Nephron progenitor cell (in vitro differentiated cells): ENCODE results near the gene AOX1.
"Not testable (repeated sequence)": the region's sequence is repeated elsewhere in the genome, so short reads cannot be mapped to it uniquely, and the experiment has no call there.

Source experiments
- DNase-seq: peaks from one replicate; pipeline ENCODE4 v3.0.0; 2021
- H3K27ac Mint-ChIP-seq: 2 replicates; pipeline ENCODE4 v1.8.0; 2021; ENCODE audit warnings: mild to moderate bottlenecking, moderate library complexity, mixed read lengths
- H3K27me3 Mint-ChIP-seq: 2 replicates; pipeline ENCODE4 v1.8.0; 2021; ENCODE audit warnings: mild to moderate bottlenecking, low read depth, mixed read lengths; ENCODE audit not compliant: poor library complexity
- H3K36me3 Mint-ChIP-seq: 2 replicates; pipeline ENCODE4 v1.8.0; 2021; ENCODE audit warnings: low read depth, mixed read lengths
- H3K4me1 Mint-ChIP-seq: 2 replicates; pipeline ENCODE4 v1.8.0; 2021; ENCODE audit warnings: mixed read lengths
- H3K4me3 Mint-ChIP-seq: 2 replicates; pipeline ENCODE4 v1.8.0; 2021; ENCODE audit warnings: mild to moderate bottlenecking, moderate library complexity, mixed read lengths
- H3K9me3 Mint-ChIP-seq: 2 replicates; pipeline ENCODE4 v1.8.0; 2021; ENCODE audit warnings: mild to moderate bottlenecking, moderate library complexity, mixed read lengths
- CTCF ChIP-seq: fragments of 200-600 bp; sonication (generic); IDR thresholded peaks from 2 replicates; pipeline ENCODE4 v1.5.0; 2021; ENCODE audit warnings: antibody characterized with exemption

The AOX1 gene

DNA sequence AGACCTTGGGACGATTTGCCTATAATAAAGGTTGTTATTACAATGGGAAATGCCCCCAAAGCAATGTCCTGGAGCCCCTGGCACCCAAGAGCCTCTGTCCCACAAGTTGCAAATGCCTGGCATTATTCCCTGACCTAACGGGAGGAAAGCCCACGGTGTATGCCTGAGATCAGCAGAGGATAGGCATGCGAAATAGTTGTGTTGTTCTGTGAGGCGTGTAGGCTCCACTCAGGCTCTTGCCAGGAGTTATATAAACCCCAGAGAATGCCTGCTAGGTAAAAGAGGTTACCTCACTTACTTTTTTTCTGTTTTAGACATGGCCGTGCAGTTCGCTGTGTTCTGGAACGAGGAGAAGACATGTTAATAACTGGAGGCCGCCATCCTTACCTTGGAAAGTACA lies 52.1 kb downstream of the AOX1 start:
- DNase-seq, result no peak
- Mint-ChIP-seq H3K27me3 (no peaks in the 10 kb centered on the region), H3K9me3 (peaks cover 11% of the 10 kb centered on the region), H3K4me1 (peaks cover 18% of the 10 kb centered on the region), H3K4me3 (no peak overlapping the region), H3K27ac (no peak overlapping the region), H3K36me3 (no peaks in the 10 kb centered on the region)
- no peak for TF ChIP-seq CTCF

DNA sequence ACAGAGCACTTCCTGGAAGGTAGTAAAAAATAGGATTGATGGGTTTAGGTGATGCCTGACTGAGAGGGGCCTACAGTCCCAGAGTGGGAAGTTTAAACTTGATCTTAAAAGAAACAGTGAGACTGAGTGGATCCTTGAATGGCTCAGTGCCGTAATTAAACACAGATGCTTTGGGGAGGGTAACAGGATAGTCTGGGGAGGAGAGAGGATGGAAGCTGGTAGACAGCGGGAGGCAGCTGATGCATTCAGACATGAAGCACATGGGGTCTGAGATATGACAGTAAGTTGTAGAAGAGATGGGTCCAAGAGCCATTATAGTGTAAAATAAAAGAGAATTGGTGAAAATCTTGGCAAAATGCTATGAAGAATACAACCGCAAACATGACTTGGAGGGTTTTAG lies 54.4 kb downstream of the AOX1 start:
- no peak overlapping the region for H3K4me3 Mint-ChIP-seq
- peak overlapping the region; percentile 79 for H3K27ac Mint-ChIP-seq
- no peak for TF ChIP-seq CTCF
- peaks cover 4% of the 10 kb centered on the region for H3K27me3 Mint-ChIP-seq
- H3K4me1 Mint-ChIP-seq, result peaks cover 16% of the 10 kb centered on the region
- no peaks in the 10 kb centered on the region for H3K9me3 Mint-ChIP-seq
- no peak for DNase-seq
- no peaks in the 10 kb centered on the region for H3K36me3 Mint-ChIP-seq

DNA sequence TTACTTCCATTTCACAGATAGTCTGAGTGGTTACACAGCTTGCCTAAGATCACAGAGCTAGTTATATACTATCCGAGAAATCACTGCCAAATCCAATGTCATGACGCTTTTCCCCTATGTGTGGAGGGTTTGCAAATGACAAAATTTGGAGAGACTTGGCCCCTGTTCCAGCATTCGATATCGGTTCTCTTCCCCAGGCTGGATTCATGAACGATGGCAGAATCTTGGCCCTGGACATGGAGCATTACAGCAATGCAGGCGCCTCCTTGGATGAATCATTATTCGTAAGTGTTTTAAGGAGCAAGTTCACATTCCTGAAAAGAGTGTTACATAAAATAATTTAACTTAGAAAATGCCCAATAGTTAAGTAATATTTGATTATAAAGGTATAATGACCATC lies 55.1 kb downstream of the AOX1 start:
- DNase-seq, result no peak
- Mint-ChIP-seq H3K4me1 (peaks cover 9% of the 10 kb centered on the region), H3K27me3 (peaks cover 4% of the 10 kb centered on the region), H3K27ac (no peak overlapping the region), H3K36me3 (no peaks in the 10 kb centered on the region), H3K4me3 (no peak overlapping the region), H3K9me3 (no peaks in the 10 kb centered on the region)
- TF ChIP-seq CTCF, result no peak

GRCh38 chr2:200648518-200649281 lies 62.9 kb downstream of the AOX1 start:
- H3K27ac Mint-ChIP-seq, DNase-seq, H3K4me3 Mint-ChIP-seq, H3K27me3 Mint-ChIP-seq: not testable (repeated sequence)
- H3K4me1 Mint-ChIP-seq, result peaks cover 17% of the 10 kb centered on the region
- H3K9me3 Mint-ChIP-seq, result peaks cover 21% of the 10 kb centered on the region
- peaks cover 10% of the 10 kb centered on the region for H3K36me3 Mint-ChIP-seq

DNA sequence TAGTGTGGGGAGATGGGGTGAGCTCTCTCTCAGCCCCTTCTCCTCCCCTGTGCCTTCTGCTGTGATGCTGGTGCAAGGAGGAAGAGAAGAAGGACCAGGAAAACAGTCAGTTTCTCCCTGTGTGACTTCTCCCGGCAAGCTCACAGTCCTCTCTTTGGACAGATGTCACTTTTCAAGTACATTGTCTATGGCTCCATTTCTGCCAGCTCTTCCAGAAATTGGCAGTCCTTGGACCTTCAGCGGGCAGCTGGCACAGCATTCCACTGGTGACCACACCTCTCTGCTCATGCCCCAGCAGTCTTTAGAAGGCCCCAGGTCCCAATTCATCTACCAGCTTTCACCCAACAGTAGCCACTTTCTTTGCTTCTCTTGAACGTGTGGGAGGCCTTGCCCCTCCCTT lies 63.9 kb downstream of the AOX1 start:
- peaks cover 21% of the 10 kb centered on the region for H3K9me3 Mint-ChIP-seq
- no peak overlapping the region for H3K27ac Mint-ChIP-seq
- no peak overlapping the region for H3K4me3 Mint-ChIP-seq
- no peak for DNase-seq
- peaks cover 7% of the 10 kb centered on the region for H3K27me3 Mint-ChIP-seq
- no peak for TF ChIP-seq CTCF
- peaks cover 10% of the 10 kb centered on the region for H3K36me3 Mint-ChIP-seq
- H3K4me1 Mint-ChIP-seq, result peaks cover 17% of the 10 kb centered on the region

DNA sequence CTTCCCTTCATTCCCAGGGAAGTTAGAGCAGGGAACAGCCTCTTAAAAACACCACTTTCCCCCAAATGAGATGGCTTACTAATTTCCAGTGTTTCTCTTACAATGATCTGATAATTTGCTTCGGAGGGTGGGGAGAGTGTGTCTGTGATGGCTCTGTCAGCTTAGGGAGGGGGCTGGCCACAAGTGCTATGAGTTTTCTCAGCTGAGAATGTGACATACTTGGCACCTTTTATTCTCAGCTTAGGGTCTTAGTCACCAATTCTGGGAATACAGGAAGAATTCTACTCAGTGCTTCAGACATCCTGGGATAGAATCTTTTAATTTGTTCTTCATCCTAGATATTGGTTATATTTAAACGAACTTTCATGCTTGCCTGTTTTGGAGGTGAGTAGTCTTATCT lies 64.4 kb downstream of the AOX1 start:
- no peak for TF ChIP-seq CTCF
- H3K4me1 Mint-ChIP-seq, result peaks cover 17% of the 10 kb centered on the region
- peaks cover 10% of the 10 kb centered on the region for H3K36me3 Mint-ChIP-seq
- H3K4me3 Mint-ChIP-seq, result no peak overlapping the region
- H3K9me3 Mint-ChIP-seq, result peaks cover 21% of the 10 kb centered on the region
- no peak overlapping the region for H3K27ac Mint-ChIP-seq
- no peak for DNase-seq
- H3K27me3 Mint-ChIP-seq, result peaks cover 2% of the 10 kb centered on the region
